ENCODE results near the gene JOSD2. TPM values are rescaled to one million over a fixed set of nuclear protein-coding genes. Genes with fewer than 3 reads are reported as not detected.
"Not testable (repeated sequence)": the region's sequence is repeated elsewhere in the genome, so short reads cannot be mapped to it uniquely, and the experiment has no call there.

Gene JOSD2
- polyA plus RNA-seq, 10 donors = 14.5 to 30.5 (median 19.1) TPM

- no peak for DNase-seq
Measured at GRCh38 chr19:50478901-50479715, 31.9 kb downstream of the JOSD2 start.

GRCh38 chr19:50477751-50478515, 33.1 kb downstream of the JOSD2 start:
- no peak for DNase-seq

DNA sequence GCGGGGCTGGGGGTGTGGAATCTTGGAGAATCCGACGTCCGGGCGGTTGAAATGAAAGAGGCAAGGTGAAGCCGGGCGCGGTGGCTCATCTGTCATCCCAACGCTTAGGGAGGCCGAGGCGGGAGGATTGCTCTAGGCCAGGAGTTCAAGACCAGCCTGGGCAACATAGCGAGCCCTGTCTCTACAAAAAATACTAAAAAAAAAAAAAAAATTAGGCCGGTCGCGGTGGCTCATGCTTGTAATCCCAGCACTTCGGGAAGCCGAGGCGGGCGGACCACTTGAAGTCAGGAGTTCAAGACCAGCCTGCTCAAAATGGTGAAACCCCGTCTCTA, 34.1 kb downstream of the JOSD2 start:
- DNase-seq = no peak

GRCh38 chr19:50476224-50476906, 34.6 kb downstream of the JOSD2 start, which contains the start of the genes EMC10 and GARIN5A:
EMC10 (plus strand) TSS chr19:50476507; CDS start chr19:50476545, 38 bp downstream.
GARIN5A (minus strand) TSS chr19:50476848; CDS start chr19:50476388, 460 bp downstream.
- peak; percentile 91 to 97 (median 94) for DNase-seq

GRCh38 chr19:50475736-50476223, 35.2 kb downstream of the JOSD2 start:
- no peak for DNase-seq

DNA sequence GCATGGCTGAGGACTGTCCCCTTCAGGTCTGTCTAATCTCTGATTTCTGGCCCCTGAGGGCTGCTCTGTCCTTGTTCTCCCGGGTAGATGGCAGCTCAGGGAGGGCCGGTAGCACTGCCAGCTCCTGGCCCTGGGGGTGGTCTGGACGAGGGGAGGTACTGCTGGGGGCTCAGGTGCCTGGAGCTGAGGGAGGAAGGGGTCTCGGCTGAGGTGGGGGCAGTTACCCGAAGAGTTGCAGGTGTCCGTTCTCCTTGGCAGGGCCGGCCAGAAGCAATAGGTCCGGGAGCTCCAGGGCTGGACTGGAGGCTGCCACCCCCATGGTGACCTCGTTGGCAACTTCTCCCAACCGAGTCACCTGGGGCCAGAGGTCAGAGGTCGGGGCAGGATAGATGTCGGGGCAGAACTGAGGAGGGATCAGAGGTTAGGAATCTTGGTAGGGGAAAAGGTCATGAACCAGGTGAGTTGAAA, 35.9 kb downstream of the JOSD2 start:
- no peak for DNase-seq

DNA sequence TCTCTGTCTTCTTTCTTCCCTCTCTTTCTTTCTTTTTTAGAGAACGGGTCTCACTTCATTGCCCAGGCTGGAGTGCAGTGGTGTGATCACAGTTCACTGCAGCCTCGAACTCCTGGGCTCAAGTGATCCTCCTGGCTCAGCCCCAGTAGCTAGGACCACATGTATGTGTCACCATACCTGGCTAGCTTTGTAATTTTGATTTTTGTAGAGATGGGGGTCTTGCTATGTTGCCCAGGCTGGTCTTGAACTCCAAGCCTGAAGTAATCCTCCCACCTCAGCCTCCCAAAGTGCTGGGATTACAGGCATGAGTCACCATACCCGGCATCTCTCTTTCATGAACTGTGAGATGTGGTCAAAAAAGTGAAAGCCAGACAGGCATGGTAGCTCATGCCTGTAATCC, 37.7 kb downstream of the JOSD2 start:
- DNase-seq = not testable (repeated sequence)

- no peak for DNase-seq
Measured at GRCh38 chr19:50468818-50469217, 42.2 kb downstream of the JOSD2 start.

- no peak for DNase-seq
Measured at GRCh38 chr19:50467566-50467965, 43.4 kb downstream of the JOSD2 start.

DNA sequence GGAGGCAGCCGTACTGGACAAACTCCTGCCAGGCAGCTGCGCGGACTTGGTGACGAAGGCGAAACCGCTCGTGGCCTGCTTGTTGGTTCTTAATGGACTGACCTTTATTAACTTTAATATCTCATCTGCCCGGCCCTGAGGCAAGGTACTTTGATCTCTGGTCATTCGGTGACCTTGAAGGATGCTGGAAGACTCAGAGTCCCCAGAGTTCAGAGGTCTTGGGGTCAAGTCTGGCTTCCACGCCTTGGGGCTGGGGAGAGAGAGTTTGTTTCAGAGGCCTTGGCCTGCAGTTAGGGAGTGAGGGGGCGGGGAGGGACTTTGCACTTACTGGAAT, 44.3 kb downstream of the JOSD2 start:
- no peak for DNase-seq

- peak; percentile 66 to 75 (median 74) for DNase-seq
Measured at GRCh38 chr19:50465986-50466705, 44.8 kb downstream of the JOSD2 start.

DNA sequence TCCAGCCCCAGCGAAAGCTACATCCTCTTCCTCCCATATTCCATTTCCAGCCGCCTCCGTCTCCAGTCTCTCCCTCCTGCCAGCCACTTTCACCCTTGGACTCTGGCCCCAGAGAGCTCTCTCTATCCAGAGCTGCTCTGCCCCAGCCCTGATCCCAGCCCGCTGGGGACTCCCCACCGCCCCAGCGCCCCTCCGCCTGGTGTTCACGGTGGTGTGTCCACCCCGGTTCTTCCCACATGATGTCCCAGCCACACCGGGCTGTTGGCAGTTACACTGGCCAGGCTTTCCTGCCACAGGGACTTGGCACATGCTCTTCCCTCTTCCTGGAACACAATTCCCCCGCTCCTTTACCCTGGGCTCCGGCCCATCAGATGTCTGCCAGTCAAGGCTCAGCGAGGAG, 46.0 kb downstream of the JOSD2 start:
- DNase-seq = no peak

GRCh38 chr19:50464348-50464747, 46.6 kb downstream of the JOSD2 start:
- no peak for DNase-seq

DNA sequence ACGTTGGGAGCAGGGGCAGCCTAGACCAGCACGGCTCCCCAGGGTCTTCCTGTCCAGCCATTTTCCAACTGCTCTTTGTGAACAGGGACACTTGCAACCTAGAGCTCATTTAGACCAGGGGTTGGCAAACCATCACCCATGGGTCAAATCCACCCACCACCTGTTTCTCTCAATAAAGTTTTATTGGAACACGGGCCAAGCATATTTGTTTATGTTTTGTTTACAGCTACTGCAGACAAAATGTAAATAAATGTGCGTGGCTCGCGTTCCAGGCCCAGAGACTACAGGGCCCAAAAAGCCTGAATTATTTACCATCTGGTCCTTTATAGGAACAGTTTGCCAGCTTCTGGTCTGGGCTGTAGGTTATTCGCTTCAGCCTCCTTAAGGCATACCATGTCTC, 48.0 kb downstream of the JOSD2 start:
- no peak for DNase-seq

DNA sequence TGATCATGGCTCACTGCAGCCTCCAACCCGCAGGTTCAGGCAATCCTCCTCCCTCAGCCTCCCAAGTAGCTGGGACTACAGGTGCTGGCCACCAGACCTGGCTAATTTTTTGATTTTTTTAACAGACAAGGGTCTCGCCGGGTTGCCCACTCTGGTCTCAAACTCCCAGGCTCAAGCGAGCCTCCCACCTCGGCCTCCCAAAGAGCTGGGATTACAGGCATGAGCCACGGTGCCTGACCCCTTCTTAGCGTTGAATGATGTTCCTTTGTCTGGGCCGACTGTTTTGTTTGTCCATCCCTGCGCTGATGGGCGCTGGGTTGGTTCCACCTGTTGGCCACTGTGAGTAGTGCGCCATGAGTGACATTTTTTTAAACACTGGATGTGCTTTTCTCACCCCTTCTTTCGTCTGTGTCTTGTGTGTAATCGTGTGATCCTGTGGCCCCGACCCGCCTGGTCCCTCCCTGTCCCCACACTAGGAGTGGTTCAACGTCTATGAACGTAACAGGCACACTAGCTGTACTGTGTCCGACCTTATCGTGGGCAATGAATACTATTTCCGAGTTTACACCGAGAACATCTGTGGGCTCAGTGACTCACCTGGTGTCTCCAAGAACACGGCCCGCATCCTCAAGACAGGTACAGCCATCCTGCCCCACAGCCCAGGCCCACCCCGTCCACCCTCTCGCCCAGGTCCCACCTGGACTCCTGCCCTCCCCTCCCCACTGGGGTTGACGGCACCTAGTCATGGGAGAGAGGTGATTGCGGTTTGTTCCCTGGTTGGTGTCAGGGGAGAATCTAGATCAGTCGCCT, 49.7 kb downstream of the JOSD2 start:
- DNase-seq = peak; percentile 45 to 82 (median 76)

GRCh38 chr19:50460161-50460765, 50.7 kb downstream of the JOSD2 start:
- DNase-seq = peak in 1 of 3 donors; percentile 31

DNA sequence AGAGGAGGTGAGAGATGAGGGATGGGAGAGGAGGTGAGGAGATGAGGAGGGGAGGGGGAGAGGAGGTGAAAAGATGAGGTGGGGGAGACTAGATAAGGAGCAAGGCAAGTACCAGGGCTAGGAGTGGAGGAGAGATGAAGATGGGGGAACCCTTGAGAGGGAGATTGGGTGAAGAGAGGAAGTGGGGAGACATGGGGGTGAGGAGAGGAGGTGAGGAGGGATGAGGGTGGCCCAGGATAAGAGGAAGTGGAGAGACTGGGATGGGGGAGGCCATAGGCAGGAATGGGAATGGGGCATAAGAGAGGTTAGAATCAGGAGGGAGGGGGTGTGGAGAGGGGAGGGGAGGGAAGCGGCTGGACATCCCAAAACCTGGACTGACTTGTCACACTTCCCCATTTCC, 51.4 kb downstream of the JOSD2 start:
- no peak for DNase-seq

GRCh38 chr19:50459067-50459456, 51.9 kb downstream of the JOSD2 start:
- DNase-seq = no peak

- DNase-seq = no peak
Measured at GRCh38 chr19:50458396-50459066, 52.5 kb downstream of the JOSD2 start.

- DNase-seq = no peak
Measured at GRCh38 chr19:50457300-50457699, 53.7 kb downstream of the JOSD2 start.
